G401.6 (cell line): ENCODE data around the gene SPATA31C1.
"Not testable (repeated sequence)": the region's sequence is repeated elsewhere in the genome, so short reads cannot be mapped to it uniquely, and the experiment has no call there.

ENCODE experiments used
- FAIRE-seq: peaks from 2 replicates; lab custom pipeline; 2012; peaks lifted over from hg19 to GRCh38; lab: Jason Lieb, UNC

Gene SPATA31C1

GRCh38 chr9:87938336-87938735, 20.6 kb downstream of the SPATA31C1 start:
- not testable (repeated sequence) for FAIRE-seq

GRCh38 chr9:87939096-87939495, 21.3 kb downstream of the SPATA31C1 start:
- not testable (repeated sequence) for FAIRE-seq

GRCh38 chr9:87944096-87944495, 26.3 kb downstream of the SPATA31C1 start:
- no peak for FAIRE-seq

GRCh38 chr9:87944682-87945081, 26.9 kb downstream of the SPATA31C1 start:
- no peak for FAIRE-seq

GRCh38 chr9:87950296-87950695, 32.5 kb downstream of the SPATA31C1 start:
- FAIRE-seq, result no peak

GRCh38 chr9:87950765-87951488, 33.2 kb downstream of the SPATA31C1 start:
- no peak for FAIRE-seq

GRCh38 chr9:87954230-87954629, 36.5 kb downstream of the SPATA31C1 start:
- no peak for FAIRE-seq

GRCh38 chr9:87957839-87958238, 40.1 kb downstream of the SPATA31C1 start:
- no peak for FAIRE-seq

- no peak for FAIRE-seq
These were observed 40.8 kb downstream of the SPATA31C1 start for GRCh38 chr9:87958591-87958990.

- no peak for FAIRE-seq
These were observed 42.3 kb downstream of the SPATA31C1 start for GRCh38 chr9:87959916-87960581.

GRCh38 chr9:87963770-87964169, 46.0 kb downstream of the SPATA31C1 start:
- FAIRE-seq, result no peak

- no peak for FAIRE-seq
These were observed 47.1 kb downstream of the SPATA31C1 start for GRCh38 chr9:87964826-87965225.

- FAIRE-seq, result no peak
These were observed 50.4 kb downstream of the SPATA31C1 start for GRCh38 chr9:87968155-87968554.

GRCh38 chr9:87970602-87971001, 52.8 kb downstream of the SPATA31C1 start:
- FAIRE-seq, result no peak

GRCh38 chr9:87973122-87973521, 55.4 kb downstream of the SPATA31C1 start:
- FAIRE-seq, result no peak
